ENCODE measurements around the gene ZCCHC2.

ZCCHC2 gene

GRCh38 chr18:62537946-62538345 is 15.1 kb downstream of the ZCCHC2 start:
- DNase-seq (ENCODE audit: low read depth in 2 of 2), result no peak

- no peak for DNase-seq (ENCODE audit: low read depth in 2 of 2)
Observed at GRCh38 chr18:62538881-62539280, 16.1 kb downstream of the ZCCHC2 start.

GRCh38 chr18:62539284-62540165 is 16.7 kb downstream of the ZCCHC2 start:
- DNase-seq (ENCODE audit: low read depth in 2 of 2), result no peak

GRCh38 chr18:62543021-62543420 is 20.2 kb downstream of the ZCCHC2 start:
- no peak for DNase-seq (ENCODE audit: low read depth in 2 of 2)

GRCh38 chr18:62545098-62545497 is 22.3 kb downstream of the ZCCHC2 start:
- DNase-seq (ENCODE audit: low read depth in 2 of 2), result no peak

- DNase-seq (ENCODE audit: low read depth in 2 of 2), result no peak
Observed at GRCh38 chr18:62549755-62550154, 26.9 kb downstream of the ZCCHC2 start.

- no peak for DNase-seq (ENCODE audit: low read depth in 2 of 2)
Observed at GRCh38 chr18:62550746-62551145, 27.9 kb downstream of the ZCCHC2 start.

GRCh38 chr18:62551972-62552513 is 29.2 kb downstream of the ZCCHC2 start:
- no peak for DNase-seq (ENCODE audit: low read depth in 2 of 2)

GRCh38 chr18:62554061-62554815 is 31.4 kb downstream of the ZCCHC2 start:
- DNase-seq (ENCODE audit: low read depth in 2 of 2), result no peak

GRCh38 chr18:62555135-62555534 is 32.3 kb downstream of the ZCCHC2 start:
- no peak for DNase-seq (ENCODE audit: low read depth in 2 of 2)

GRCh38 chr18:62556397-62556796 is 33.6 kb downstream of the ZCCHC2 start:
- DNase-seq (ENCODE audit: low read depth in 2 of 2), result no peak

GRCh38 chr18:62558015-62558663 is 35.3 kb downstream of the ZCCHC2 start:
- DNase-seq (ENCODE audit: low read depth in 2 of 2), result no peak

GRCh38 chr18:62564044-62564443 is 41.2 kb downstream of the ZCCHC2 start:
- DNase-seq (ENCODE audit: low read depth in 2 of 2), result no peak

- no peak for DNase-seq (ENCODE audit: low read depth in 2 of 2)
Observed at GRCh38 chr18:62566199-62566598, 43.4 kb downstream of the ZCCHC2 start.

GRCh38 chr18:62566818-62567217 is 44.0 kb downstream of the ZCCHC2 start:
- no peak for DNase-seq (ENCODE audit: low read depth in 2 of 2)

GRCh38 chr18:62569081-62569655 is 46.3 kb downstream of the ZCCHC2 start:
- no peak for DNase-seq (ENCODE audit: low read depth in 2 of 2)

- no peak for DNase-seq (ENCODE audit: low read depth in 2 of 2)
Observed at GRCh38 chr18:62571037-62571436, 48.2 kb downstream of the ZCCHC2 start.

GRCh38 chr18:62571648-62572047 is 48.8 kb downstream of the ZCCHC2 start:
- DNase-seq (ENCODE audit: low read depth in 2 of 2), result no peak

GRCh38 chr18:62572456-62572855 is 49.6 kb downstream of the ZCCHC2 start:
- DNase-seq (ENCODE audit: low read depth in 2 of 2), result no peak

GRCh38 chr18:62574776-62575175 is 52.0 kb downstream of the ZCCHC2 start:
- DNase-seq (ENCODE audit: low read depth in 2 of 2), result no peak

- DNase-seq (ENCODE audit: low read depth in 2 of 2), result no peak
Observed at GRCh38 chr18:62576271-62576670, 53.4 kb downstream of the ZCCHC2 start.

Measured in stimulated activated CD8-positive, alpha-beta memory T cell treated with anti-CD3 and anti-CD28 coated beads, Interleukin-15, amount 100 ng/mL, for 48 hours (primary cell).